Breast epithelium (tissue), 4 donors: ENCODE data around the gene TXLNB. TPM values are rescaled to one million over a fixed set of nuclear protein-coding genes. Genes with fewer than 3 reads are reported as not detected.

ENCODE experiments used
- DNase-seq, 2 donors: peaks; one replicate each; pipeline ENCODE4 v3.0.0-alpha.2; 2019; ENCODE audit warnings: low spot score in 2 of 2
- H3K27ac ChIP-seq, 2 donors: fragments of 200-600 bp; sonication (generic) in 1 of 2; one replicate each; pipeline ENCODE4 v1.5.1; 2016 to 2019; ENCODE audit warnings: mild to moderate bottlenecking in 1 of 2
- H3K27me3 ChIP-seq, 2 donors: fragments of 200-600 bp; sonication (generic) in 1 of 2; one replicate each; pipeline versions ENCODE4 v1.5.1 to v1.6.0; 2017 to 2019; ENCODE audit warnings: control low read depth in 1 of 2, mild to moderate bottlenecking in 1 of 2
- H3K36me3 ChIP-seq: fragments of 200-600 bp; one replicate; pipeline ENCODE4 v1.5.1; 2019
- H3K4me1 ChIP-seq, 2 donors: fragments of 200-600 bp; sonication (generic); one replicate each; pipeline ENCODE4 v1.5.1; 2016 to 2019; ENCODE audit warnings: control low read depth in 1 of 2
- H3K4me3 ChIP-seq, 3 donors: fragments of 200-600 bp; sonication (generic); 1 replicate in 2 of 3; 2 replicates in 1 of 3; pipeline ENCODE4 v1.5.1; 2016 to 2019; ENCODE audit warnings: mild to moderate bottlenecking in 3 of 3, moderate library complexity in 2 of 3
- H3K9me3 ChIP-seq, 2 donors: fragments of 200-600 bp; sonication (generic) in 1 of 2; one replicate each; pipeline ENCODE4 v1.5.1; 2016 to 2019; ENCODE audit warnings: control low read depth in 1 of 2
- POLR2A ChIP-seq: fragments of 450-650 bp; IDR thresholded peaks from one replicate; pipeline ENCODE4 v1.6.1; 2016; ENCODE audit warnings: antibody characterized with exemption, mild to moderate bottlenecking, moderate library complexity
- POLR2AphosphoS5 ChIP-seq, 3 donors: sonication (generic); formaldehyde crosslinking; IDR thresholded peaks; one replicate each; pipeline ENCODE4 v1.6.1; 2017; ENCODE audit warnings: antibody characterized with exemption in 3 of 3
- intact Hi-C: fragments of 100-400 bp; cut with DNase I; formaldehyde crosslinking; loops from one replicate; pipeline ENCODE4 v1.15.1; 2023; ENCODE audit warnings: low total_unique reads
- total RNA-seq, 3 donors: library from RNA; depleted of rRNA; stranded (reverse); fragments of >200 nt; gene quantifications; one replicate each; pipeline ENCODE4 v1.1.0, GENCODE V29; 2016
- TF ChIP-seq, protein P1 (sequence below), 3 donors: fragments of 450-650 bp; IDR thresholded peaks; one replicate each; pipeline ENCODE4 v1.5.1; 2016 to 2017; ENCODE audit warnings: antibody characterized with exemption in 3 of 3, mild to moderate bottlenecking in 3 of 3, moderate library complexity in 3 of 3

Gene TXLNB
- total RNA-seq, 3 donors from 2014 or later: 0.96 to 2.9 (median 2.5) TPM

- intact Hi-C loops: no loop called here
- Histone ChIP-seq H3K27me3 (no peaks in the 10 kb centered on the region), H3K27ac (no peak overlapping the region), H3K4me1 (no peaks in the 10 kb centered on the region), H3K9me3 (no peaks in the 10 kb centered on the region), H3K4me3 (no peak overlapping the region), H3K36me3 (no peaks in the 10 kb centered on the region)
- TF ChIP-seq POLR2AphosphoS5 (IDR thresholded peaks at IDR 0.05): no peak
- TF ChIP-seq POLR2A: no peak
- TF ChIP-seq, protein P1, sequence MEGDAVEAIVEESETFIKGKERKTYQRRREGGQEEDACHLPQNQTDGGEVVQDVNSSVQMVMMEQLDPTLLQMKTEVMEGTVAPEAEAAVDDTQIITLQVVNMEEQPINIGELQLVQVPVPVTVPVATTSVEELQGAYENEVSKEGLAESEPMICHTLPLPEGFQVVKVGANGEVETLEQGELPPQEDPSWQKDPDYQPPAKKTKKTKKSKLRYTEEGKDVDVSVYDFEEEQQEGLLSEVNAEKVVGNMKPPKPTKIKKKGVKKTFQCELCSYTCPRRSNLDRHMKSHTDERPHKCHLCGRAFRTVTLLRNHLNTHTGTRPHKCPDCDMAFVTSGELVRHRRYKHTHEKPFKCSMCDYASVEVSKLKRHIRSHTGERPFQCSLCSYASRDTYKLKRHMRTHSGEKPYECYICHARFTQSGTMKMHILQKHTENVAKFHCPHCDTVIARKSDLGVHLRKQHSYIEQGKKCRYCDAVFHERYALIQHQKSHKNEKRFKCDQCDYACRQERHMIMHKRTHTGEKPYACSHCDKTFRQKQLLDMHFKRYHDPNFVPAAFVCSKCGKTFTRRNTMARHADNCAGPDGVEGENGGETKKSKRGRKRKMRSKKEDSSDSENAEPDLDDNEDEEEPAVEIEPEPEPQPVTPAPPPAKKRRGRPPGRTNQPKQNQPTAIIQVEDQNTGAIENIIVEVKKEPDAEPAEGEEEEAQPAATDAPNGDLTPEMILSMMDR (IDR thresholded peaks at IDR 0.05): no peak
- DNase-seq: no peak
Observed at GRCh38 chr6:139275279-139276055, 16.3 kb downstream of the TXLNB start.

DNA sequence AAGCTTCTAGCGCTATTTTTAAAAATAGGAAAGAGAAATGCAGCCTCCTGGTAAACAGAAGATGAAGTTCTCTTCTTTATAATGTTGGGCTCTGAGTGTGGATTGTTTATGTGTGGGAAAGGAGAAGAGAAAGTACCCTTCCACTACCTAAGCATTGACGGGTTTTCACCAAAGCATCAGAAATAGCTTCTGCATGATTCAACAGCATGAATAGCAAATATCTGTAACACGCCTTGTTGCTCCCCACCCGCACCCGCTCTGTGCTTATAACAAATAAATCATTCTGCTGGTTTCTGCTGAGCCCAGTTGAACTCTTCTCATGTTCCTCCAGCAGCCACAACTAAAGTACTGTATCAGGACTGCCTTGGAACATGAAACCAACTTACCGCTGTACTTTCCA, 20.7 kb downstream of the TXLNB start:
- H3K27me3 ChIP-seq: no peaks in the 10 kb centered on the region
- intact Hi-C loops: no loop called here
- H3K36me3 ChIP-seq: no peaks in the 10 kb centered on the region
- TF ChIP-seq POLR2AphosphoS5 (IDR thresholded peaks at IDR 0.05): no peak
- TF ChIP-seq POLR2A: no peak
- TF ChIP-seq, protein P1 (IDR thresholded peaks at IDR 0.05): no peak
- no peak overlapping the region for H3K4me3 ChIP-seq
- DNase-seq: no peak
- no peak overlapping the region for H3K27ac ChIP-seq
- no peaks in the 10 kb centered on the region for H3K9me3 ChIP-seq
- no peaks in the 10 kb centered on the region for H3K4me1 ChIP-seq

- no peak for DNase-seq
- Histone ChIP-seq H3K36me3 (no peaks in the 10 kb centered on the region), H3K9me3 (no peaks in the 10 kb centered on the region), H3K4me1 (no peaks in the 10 kb centered on the region), H3K27ac (no peak overlapping the region), H3K27me3 (no peaks in the 10 kb centered on the region), H3K4me3 (no peak overlapping the region)
- TF ChIP-seq, protein P1 (IDR thresholded peaks at IDR 0.05): no peak
- no peak for TF ChIP-seq POLR2AphosphoS5 (IDR thresholded peaks at IDR 0.05)
- TF ChIP-seq POLR2A: no peak
- intact Hi-C loops: no loop called here
Observed at GRCh38 chr6:139270249-139270648, 21.5 kb downstream of the TXLNB start.

- TF ChIP-seq, protein P1 (IDR thresholded peaks at IDR 0.05): no peak
- TF ChIP-seq POLR2A: no peak
- no peak for TF ChIP-seq POLR2AphosphoS5 (IDR thresholded peaks at IDR 0.05)
- intact Hi-C loops: no loop called here
- H3K4me1 ChIP-seq: no peaks in the 10 kb centered on the region
- DNase-seq: no peak
- no peaks in the 10 kb centered on the region for H3K27me3 ChIP-seq
- no peaks in the 10 kb centered on the region for H3K9me3 ChIP-seq
- no peak overlapping the region for H3K27ac ChIP-seq
- no peak overlapping the region for H3K4me3 ChIP-seq
- no peaks in the 10 kb centered on the region for H3K36me3 ChIP-seq
Observed at GRCh38 chr6:139265512-139266190, 26.1 kb downstream of the TXLNB start.
